ENCODE data around the gene TIGAR. TPM values are rescaled to one million over a fixed set of nuclear protein-coding genes. Genes with fewer than 3 reads are reported as not detected.
A peak's percentile ranks its signal among the peaks of the same experiment; 100 is the strongest.

TIGAR gene
- total RNA-seq, 1 donor from 2014 or later = 21.9 TPM

GRCh38 chr12:4273652-4274395 lies 47.2 kb upstream of the TIGAR start, which contains the start of gene CCND2:
Gene CCND2 (plus strand): TSS chr12:4273762. CDS start chr12:4274041, 279 bp downstream.
- Mint-ChIP-seq H3K4me1 (ENCODE audit: unreplicated experiment) (peaks cover 34% of the 10 kb centered on the region), H3K27me3 (ENCODE audit: unreplicated experiment) (peaks cover 20% of the 10 kb centered on the region), H3K4me3 (ENCODE audit: unreplicated experiment) (peak within 1 kb of the TSS; percentile 98), H3K9me3 (ENCODE audit: unreplicated experiment) (no peaks in the 10 kb centered on the region), H3K36me3 (ENCODE audit: low read depth, unreplicated experiment) (peaks cover 13% of the 10 kb centered on the region), H3K27ac (ENCODE audit: unreplicated experiment) (peak within 1 kb of the TSS; percentile 94)
- no peak for TF ChIP-seq CTCF (IDR thresholded peaks at IDR 0.05; ENCODE audit: unreplicated experiment)
- peak; percentile 66 for DNase-seq (ENCODE audit: low spot score)

DNA sequence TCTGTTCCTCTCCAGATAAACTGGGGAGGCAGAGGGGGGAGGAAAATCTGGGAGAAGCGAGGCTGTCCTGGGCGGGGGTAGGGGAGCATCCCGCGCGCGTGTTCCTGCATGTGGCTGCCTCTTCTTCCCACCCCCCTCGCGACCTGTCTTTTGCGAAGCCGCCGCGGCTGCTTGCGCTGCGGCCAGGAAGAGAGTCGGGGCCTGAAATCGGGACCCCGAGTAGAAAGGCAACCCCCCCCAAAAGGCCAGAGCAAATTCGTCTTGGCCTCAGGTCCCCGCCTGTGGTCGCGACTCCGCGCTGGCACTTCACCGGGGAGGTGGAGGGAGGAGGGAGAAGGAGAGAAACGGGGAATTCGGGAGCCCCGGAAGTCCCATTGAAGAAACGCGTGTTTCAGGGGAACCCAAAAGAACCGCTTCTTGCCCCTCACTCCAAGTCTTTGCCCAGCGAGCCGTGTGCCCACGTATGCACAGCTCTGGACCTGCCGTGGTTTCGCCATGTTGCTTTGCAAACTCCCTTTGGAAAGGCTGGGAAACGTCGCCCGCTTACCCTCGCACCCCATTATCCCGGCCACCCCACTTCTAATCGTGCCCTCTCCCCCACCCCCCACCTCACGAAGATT lies 46.5 kb upstream of the TIGAR start:
- H3K4me1 Mint-ChIP-seq (ENCODE audit: unreplicated experiment) = peaks cover 40% of the 10 kb centered on the region
- peaks cover 19% of the 10 kb centered on the region for H3K36me3 Mint-ChIP-seq (ENCODE audit: low read depth, unreplicated experiment)
- H3K4me3 Mint-ChIP-seq (ENCODE audit: unreplicated experiment) = peak overlapping the region; percentile 98
- H3K9me3 Mint-ChIP-seq (ENCODE audit: unreplicated experiment) = no peaks in the 10 kb centered on the region
- peak overlapping the region; percentile 94 for H3K27ac Mint-ChIP-seq (ENCODE audit: unreplicated experiment)
- no peak for TF ChIP-seq CTCF (IDR thresholded peaks at IDR 0.05; ENCODE audit: unreplicated experiment)
- peaks cover 18% of the 10 kb centered on the region for H3K27me3 Mint-ChIP-seq (ENCODE audit: unreplicated experiment)
- DNase-seq (ENCODE audit: low spot score) = peak; percentile 16

- Mint-ChIP-seq H3K4me1 (ENCODE audit: unreplicated experiment) (peaks cover 45% of the 10 kb centered on the region), H3K36me3 (ENCODE audit: low read depth, unreplicated experiment) (peaks cover 19% of the 10 kb centered on the region), H3K27me3 (ENCODE audit: unreplicated experiment) (peaks cover 17% of the 10 kb centered on the region), H3K9me3 (ENCODE audit: unreplicated experiment) (no peaks in the 10 kb centered on the region), H3K27ac (ENCODE audit: unreplicated experiment) (peak overlapping the region; percentile 94), H3K4me3 (ENCODE audit: unreplicated experiment) (peak overlapping the region; percentile 98)
- peak; percentile 22 for DNase-seq (ENCODE audit: low spot score)
- no peak for TF ChIP-seq CTCF (IDR thresholded peaks at IDR 0.05; ENCODE audit: unreplicated experiment)
Measured at GRCh38 chr12:4275016-4275869, 45.8 kb upstream of the TIGAR start.

GRCh38 chr12:4275870-4276301 lies 45.1 kb upstream of the TIGAR start:
- Mint-ChIP-seq H3K4me3 (ENCODE audit: unreplicated experiment) (peak overlapping the region; percentile 98), H3K27me3 (ENCODE audit: unreplicated experiment) (peaks cover 15% of the 10 kb centered on the region), H3K4me1 (ENCODE audit: unreplicated experiment) (peaks cover 49% of the 10 kb centered on the region), H3K36me3 (ENCODE audit: low read depth, unreplicated experiment) (peaks cover 24% of the 10 kb centered on the region), H3K27ac (ENCODE audit: unreplicated experiment) (peak overlapping the region; percentile 94), H3K9me3 (ENCODE audit: unreplicated experiment) (no peaks in the 10 kb centered on the region)
- no peak for TF ChIP-seq CTCF (IDR thresholded peaks at IDR 0.05; ENCODE audit: unreplicated experiment)
- no peak for DNase-seq (ENCODE audit: low spot score)

Data from endothelial cell (in vitro differentiated cells).